Thyroid gland (tissue), 4 donors: Measurements from ENCODE around the gene ARID3A. TPM values are rescaled to one million over a fixed set of nuclear protein-coding genes. Genes with fewer than 3 reads are reported as not detected.

Source experiments
- DNase-seq, 2 donors: peaks; one replicate each; pipeline ENCODE4 v3.0.0-alpha.2; 2019
- H3K27ac ChIP-seq, 3 donors: fragments of 200-600 bp; sonication (generic); 1 replicate in 2 of 3; 2 replicates in 1 of 3; pipeline ENCODE4 v1.5.1; 2016 to 2019; ENCODE audit warnings: mild to moderate bottlenecking in 1 of 3, moderate library complexity in 1 of 3
- H3K27me3 ChIP-seq: fragments of 200-600 bp; sonication (generic); one replicate; pipeline ENCODE4 v1.5.1; 2019
- H3K36me3 ChIP-seq, 2 donors: fragments of 200-600 bp; sonication (generic); one replicate each; pipeline ENCODE4 v1.5.1; 2016 to 2019
- H3K4me1 ChIP-seq, 2 donors: fragments of 200-600 bp; sonication (generic); one replicate each; pipeline ENCODE4 v1.5.1; 2017 to 2019
- H3K4me3 ChIP-seq, 3 donors: fragments of 200-600 bp; sonication (generic); replicated peaks in 1 of 3; 1 replicate in 2 of 3; 2 replicates in 1 of 3; pipeline ENCODE4 v1.5.1; 2016; ENCODE audit warnings: mild to moderate bottlenecking in 1 of 3
- H3K9me3 ChIP-seq: fragments of 200-600 bp; sonication (generic); one replicate; pipeline ENCODE4 v1.5.1; 2017
- POLR2A ChIP-seq, 2 donors: fragments of 450-650 bp; IDR thresholded peaks; one replicate each; pipeline ENCODE4 v1.6.1; 2017; ENCODE audit warnings: antibody characterized with exemption in 2 of 2, mild to moderate bottlenecking in 2 of 2, moderate library complexity in 1 of 2
- WGBS, 2 donors: methylation state at CpG; one replicate each; pipeline ENCODE4 v1.1.5; 2017; 5-methylcytosine and 5-hydroxymethylcytosine counted together
- intact Hi-C: fragments of 100-400 bp; cut with DNase I; formaldehyde crosslinking; loops from one replicate; pipeline ENCODE4 v1.15.1; 2023
- total RNA-seq, 4 donors: library from RNA; depleted of rRNA; stranded (reverse); fragments of >200 nt; gene quantifications; one replicate each; pipeline ENCODE4 v1.2.3, GENCODE V29; 2016
- TF ChIP-seq, protein P1 (sequence below), 6 experiments: fragments of 200-600 bp in 3 of 6; fragments of 450-650 bp in 3 of 6; sonication (generic) in 3 of 6; IDR thresholded peaks; one replicate each; pipeline ENCODE4 v1.5.1; 2016 to 2019; ENCODE audit warnings: antibody characterized with exemption in 6 of 6, mild to moderate bottlenecking in 2 of 6, inconsistent platforms in 1 of 6, moderate library complexity in 1 of 6

ARID3A gene
- total RNA-seq, 4 donors from 2014 or later = 2.6 to 7.7 (median 3.9) TPM

DNA sequence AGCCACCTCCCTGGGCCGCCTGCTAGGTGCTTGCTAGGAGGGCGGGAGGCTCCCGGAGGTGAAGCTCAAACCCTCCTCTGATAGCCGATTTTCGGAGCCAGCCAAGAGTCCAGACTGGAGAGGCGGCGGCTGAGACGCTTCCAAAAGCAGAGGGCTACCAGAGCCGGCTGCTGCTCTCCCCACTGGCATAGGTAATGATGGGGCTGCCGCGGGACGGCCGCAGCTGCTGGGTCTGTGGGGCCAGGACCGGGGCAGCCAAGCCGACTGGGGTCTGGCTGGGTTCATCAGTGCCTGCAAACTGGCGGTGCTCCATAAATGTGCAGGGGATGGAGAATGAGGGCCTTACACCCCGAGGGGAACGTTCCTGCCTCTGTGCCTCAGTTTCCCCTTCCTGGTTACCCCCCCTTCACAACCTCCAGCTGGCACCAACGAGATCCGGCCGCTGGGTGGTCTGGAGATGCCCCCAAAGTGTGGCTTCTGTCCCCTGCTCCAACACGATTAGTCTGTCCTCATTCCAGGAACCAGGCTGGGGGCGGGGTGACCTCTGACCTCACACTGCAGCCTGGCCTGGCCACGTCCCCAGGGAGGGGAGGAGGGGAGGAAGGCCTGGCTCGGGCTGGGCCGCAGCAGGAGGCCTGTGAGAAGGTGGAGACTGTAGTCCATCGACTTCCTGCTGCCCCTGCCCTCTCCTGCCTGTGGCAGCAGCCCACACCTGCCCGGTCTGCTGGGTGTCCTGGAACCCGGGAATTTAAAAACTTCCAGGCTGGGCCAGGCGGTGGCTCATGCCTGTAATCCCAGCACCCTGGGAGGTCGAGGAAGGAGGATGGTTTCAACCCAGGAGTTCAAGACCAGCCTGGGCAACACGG, 54.5 kb downstream of the ARID3A start:
- Histone ChIP-seq H3K9me3 (no peaks in the 10 kb centered on the region), H3K27ac (no peak overlapping the region), H3K4me3 (no peak overlapping the region), H3K4me1 (peaks cover 10 to 20% of the 10 kb centered on the region in 2 donors), H3K27me3 (no peaks in the 10 kb centered on the region), H3K36me3 (no peaks in the 10 kb centered on the region)
- DNase-seq = no peak
- intact Hi-C loops = loop anchor here (5.0 kb wide), 2 partner anchors 118 to 208 kb away; no protein-coding TSS in a partner anchor
- no peak for TF ChIP-seq POLR2A (IDR thresholded peaks at IDR 0.05)
- TF ChIP-seq, protein P1, sequence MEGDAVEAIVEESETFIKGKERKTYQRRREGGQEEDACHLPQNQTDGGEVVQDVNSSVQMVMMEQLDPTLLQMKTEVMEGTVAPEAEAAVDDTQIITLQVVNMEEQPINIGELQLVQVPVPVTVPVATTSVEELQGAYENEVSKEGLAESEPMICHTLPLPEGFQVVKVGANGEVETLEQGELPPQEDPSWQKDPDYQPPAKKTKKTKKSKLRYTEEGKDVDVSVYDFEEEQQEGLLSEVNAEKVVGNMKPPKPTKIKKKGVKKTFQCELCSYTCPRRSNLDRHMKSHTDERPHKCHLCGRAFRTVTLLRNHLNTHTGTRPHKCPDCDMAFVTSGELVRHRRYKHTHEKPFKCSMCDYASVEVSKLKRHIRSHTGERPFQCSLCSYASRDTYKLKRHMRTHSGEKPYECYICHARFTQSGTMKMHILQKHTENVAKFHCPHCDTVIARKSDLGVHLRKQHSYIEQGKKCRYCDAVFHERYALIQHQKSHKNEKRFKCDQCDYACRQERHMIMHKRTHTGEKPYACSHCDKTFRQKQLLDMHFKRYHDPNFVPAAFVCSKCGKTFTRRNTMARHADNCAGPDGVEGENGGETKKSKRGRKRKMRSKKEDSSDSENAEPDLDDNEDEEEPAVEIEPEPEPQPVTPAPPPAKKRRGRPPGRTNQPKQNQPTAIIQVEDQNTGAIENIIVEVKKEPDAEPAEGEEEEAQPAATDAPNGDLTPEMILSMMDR (IDR thresholded peaks at IDR 0.05) = no peak
- WGBS, 2 donors = 51 to 55% methylated on average over 12 to 15 of the region's 32 CpGs

DNA sequence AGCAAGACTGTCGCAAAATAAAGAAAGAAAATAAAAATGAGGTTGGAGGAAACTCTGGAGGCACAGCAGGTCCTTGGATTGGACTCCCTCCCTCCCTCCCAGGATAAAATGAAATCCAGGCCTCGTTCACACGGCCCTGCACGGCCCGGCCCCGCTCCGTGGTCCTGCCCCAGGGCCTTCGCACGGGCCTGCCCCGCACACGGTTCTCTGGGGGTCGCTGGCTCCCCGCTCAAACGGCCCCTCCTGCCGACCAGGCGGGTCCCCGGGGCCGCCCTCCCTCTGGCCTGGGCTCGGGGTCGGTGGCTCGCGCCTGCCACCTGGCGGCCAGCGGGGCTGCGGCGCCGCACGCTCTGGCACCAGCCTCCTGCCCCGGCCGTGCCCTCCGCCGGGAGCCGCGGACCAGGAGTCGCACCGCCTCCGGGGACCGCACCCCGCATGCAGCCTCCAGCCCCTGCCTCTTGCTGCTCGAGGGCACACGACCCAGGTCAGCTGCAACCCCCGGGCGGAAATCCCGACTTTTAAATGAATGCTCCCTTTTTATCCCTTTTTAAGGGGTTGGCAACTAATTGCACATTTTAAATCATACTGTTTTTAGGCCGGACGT, 56.8 kb downstream of the ARID3A start:
- Histone ChIP-seq H3K27me3 (no peaks in the 10 kb centered on the region), H3K27ac (peak overlapping the region in 1 of 3 donors; percentile 30), H3K36me3 (peaks cover 0 to 9% of the 10 kb centered on the region in 2 donors), H3K9me3 (no peaks in the 10 kb centered on the region), H3K4me3 (peak overlapping the region in 1 of 3 donors; percentile 3), H3K4me1 (peaks cover 10 to 20% of the 10 kb centered on the region in 2 donors)
- no peak for TF ChIP-seq POLR2A (IDR thresholded peaks at IDR 0.05)
- TF ChIP-seq, protein P1 (IDR thresholded peaks at IDR 0.05) = peak; percentile 19 to 99 (median 91)
- DNase-seq = peak; percentile 63 to 66
- WGBS, 2 donors = 2 to 3% methylated on average over 16 to 17 of the region's 46 CpGs
- intact Hi-C loops = loop anchor here (2.0 to 5.0 kb wide), 3 partner anchors 62 to 210 kb away; no protein-coding TSS in a partner anchor

DNA sequence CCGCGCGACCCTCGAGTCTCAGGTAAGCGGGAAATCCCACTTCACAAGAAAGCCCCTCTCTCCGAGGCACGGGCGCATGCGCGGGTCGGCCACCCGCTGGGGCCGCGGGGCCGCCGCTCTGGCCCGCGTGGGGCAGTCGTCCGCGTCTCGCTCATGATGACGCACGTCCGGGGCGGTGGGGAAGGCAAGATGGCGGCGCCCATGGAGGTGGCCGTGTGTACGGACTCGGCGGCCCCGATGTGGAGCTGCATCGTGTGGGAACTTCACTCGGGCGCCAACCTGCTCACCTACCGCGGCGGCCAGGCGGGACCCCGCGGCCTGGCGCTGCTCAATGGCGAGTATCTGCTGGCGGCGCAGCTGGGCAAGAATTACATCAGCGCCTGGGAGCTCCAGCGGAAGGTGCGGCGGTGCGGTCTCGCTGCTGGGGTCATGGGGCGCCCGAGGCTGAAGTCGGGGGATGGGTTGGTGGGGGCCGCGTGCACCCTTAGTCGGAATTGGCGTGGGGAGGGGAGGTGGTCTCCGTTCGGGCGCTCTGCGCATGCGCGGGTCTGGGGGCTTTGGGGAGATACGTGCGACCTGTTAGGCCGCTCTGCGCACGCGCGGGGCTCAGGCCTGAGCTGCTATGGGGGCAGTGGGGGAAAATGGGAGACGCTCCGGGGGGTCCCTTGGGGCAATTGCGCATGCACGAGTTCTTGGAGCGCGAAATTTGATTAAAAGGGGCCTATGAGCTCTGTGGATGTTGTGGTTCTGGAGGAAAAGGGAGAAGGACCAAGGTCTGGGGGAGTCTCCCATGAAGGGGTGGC, 58.5 kb downstream of the ARID3A start, which contains the start of gene WDR18:
WDR18 (plus strand) TSS at position 181 of the 803 bp plus-strand sequence; CDS start at position 190, 9 bp downstream.
- H3K27me3 ChIP-seq = no peaks in the 10 kb centered on the region
- 0 to 2% methylated on average over 18 to 30 of the region's 78 CpGs for WGBS, 2 donors
- peaks cover 0 to 9% of the 10 kb centered on the region in 2 donors for H3K36me3 ChIP-seq
- DNase-seq = peak; percentile 94 to 96
- peak within 1 kb of the TSS; percentile 51 to 98 (median 97) for H3K4me3 ChIP-seq
- no peaks in the 10 kb centered on the region for H3K9me3 ChIP-seq
- peaks cover 10 to 20% of the 10 kb centered on the region in 2 donors for H3K4me1 ChIP-seq
- intact Hi-C loops = loop anchor here (5.0 kb wide), 2 partner anchors 122 to 212 kb away; no protein-coding TSS in a partner anchor
- peak within 1 kb of the TSS; percentile 77 to 87 (median 82) for H3K27ac ChIP-seq
- TF ChIP-seq POLR2A (IDR thresholded peaks at IDR 0.05) = peak in 1 of 2 donors; percentile 70
- TF ChIP-seq, protein P1 (IDR thresholded peaks at IDR 0.05) = peak in 3 of 6 experiments; percentile 30 to 40 (median 37)

GRCh38 chr19:986083-986482, 60.2 kb downstream of the ARID3A start:
- peaks cover 10 to 18% of the 10 kb centered on the region in 2 donors for H3K36me3 ChIP-seq
- TF ChIP-seq, protein P1 (IDR thresholded peaks at IDR 0.05) = no peak
- TF ChIP-seq POLR2A (IDR thresholded peaks at IDR 0.05) = no peak
- intact Hi-C loops = no loop called here
- WGBS, 2 donors = 89 to 93% methylated on average over 6 to 12 of the region's 14 CpGs
- H3K9me3 ChIP-seq = no peaks in the 10 kb centered on the region
- H3K27me3 ChIP-seq = no peaks in the 10 kb centered on the region
- DNase-seq = no peak
- H3K27ac ChIP-seq = no peak overlapping the region
- H3K4me1 ChIP-seq = peaks cover 10 to 20% of the 10 kb centered on the region in 2 donors
- no peak overlapping the region for H3K4me3 ChIP-seq
